Central memory CD4-positive, alpha-beta T cell (primary cell): ENCODE data around the gene SERPINE1.

Experiments
- DNase-seq: peaks from one replicate; pipeline ENCODE4 v3.0.0; 2022

SERPINE1 gene

DNA sequence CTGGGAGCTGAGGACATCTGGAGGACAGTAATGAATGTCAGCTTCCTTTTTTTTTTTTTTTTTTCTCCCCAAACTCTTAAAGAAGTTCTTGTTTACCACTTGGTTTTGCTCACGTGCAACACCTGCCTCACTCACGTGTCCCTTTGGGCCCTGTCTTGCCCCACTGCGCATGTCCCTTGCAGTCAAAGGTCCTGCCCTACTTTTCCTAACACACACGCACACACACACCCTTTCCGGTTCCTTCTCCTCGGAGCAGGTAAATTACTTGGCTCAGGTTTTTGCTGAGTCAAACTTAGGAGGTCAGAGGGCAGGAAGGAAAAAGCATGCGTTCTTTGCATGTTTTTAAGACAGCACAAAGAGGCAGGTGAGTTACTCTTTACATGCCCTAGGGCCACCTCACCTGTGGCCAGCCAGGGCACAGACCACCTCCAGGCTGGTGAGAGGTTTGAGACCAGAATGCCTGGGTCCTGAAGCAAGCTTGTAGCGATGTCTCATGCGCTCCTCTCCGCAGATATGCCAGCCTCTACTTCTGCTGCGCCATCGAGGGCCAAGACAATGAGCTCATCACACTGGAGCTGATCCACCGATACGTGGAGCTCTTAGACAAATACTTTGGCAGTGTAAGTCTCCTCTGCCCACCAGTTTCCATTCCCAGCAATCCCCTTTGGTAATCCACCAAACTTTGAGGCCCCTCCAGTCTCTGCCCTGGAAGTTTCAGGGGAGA is 30.1 kb downstream of the SERPINE1 start:
- no peak for DNase-seq

- DNase-seq = no peak
These were observed 33.1 kb downstream of the SERPINE1 start for GRCh38 chr7:101159696-101160674.

DNA sequence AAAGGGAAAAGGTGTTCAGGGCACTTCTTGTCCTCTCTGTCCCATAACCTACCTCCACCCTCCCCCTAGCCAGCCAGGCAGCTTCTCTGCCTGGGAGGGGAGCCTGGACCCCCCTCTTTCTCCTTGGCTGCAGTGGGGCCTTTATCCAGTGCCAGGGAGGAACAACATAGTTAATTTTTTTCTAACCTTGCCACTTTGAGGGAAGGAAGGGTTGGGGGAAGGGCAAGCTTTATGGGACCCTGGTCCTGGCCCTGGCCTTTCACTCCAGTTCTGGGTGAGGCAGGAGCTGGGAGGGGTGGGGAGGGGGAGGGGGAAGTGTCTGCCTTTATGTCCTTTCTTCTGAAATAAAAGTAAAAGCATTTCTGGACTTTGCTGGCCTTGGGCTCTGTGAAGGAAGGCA is 34.0 kb downstream of the SERPINE1 start:
- no peak for DNase-seq

DNA sequence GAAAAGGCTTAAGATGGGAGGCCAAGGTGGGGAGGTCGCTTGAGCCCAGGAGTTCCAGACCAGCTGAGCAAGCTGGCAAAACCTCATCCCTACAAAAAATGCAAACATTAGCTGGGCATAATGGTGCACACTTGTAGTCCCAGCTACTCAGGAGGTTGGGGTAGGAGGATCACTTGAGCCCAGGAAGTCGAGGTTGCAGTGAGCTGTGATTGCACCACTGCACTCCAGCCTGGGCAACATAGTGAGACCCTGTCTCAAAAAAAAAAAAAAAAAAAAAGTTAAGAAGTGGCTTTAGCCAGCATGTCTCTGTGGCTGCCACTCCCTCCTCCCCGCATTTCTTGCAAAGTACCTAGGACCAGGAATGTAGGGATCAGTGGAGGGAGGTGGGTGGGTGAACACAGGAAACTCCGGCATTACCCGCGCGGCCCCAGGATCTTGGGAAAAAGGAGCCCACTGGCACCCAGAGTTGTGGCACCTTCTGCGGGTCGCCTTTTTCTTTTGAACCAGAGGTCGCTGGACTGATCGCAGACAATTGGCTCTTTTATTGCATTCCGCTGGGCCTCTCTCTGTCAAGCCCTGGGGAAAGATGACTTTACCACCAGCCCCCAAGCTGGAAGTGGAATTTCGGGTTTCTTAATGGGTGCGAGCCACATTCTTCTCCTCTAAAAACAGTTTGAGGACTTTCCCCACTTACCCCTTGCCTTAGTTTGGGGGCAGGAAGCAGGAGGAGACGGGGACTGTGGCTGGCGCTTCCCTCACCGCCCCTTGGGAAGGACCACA is 35.0 kb downstream of the SERPINE1 start:
- DNase-seq = no peak

DNA sequence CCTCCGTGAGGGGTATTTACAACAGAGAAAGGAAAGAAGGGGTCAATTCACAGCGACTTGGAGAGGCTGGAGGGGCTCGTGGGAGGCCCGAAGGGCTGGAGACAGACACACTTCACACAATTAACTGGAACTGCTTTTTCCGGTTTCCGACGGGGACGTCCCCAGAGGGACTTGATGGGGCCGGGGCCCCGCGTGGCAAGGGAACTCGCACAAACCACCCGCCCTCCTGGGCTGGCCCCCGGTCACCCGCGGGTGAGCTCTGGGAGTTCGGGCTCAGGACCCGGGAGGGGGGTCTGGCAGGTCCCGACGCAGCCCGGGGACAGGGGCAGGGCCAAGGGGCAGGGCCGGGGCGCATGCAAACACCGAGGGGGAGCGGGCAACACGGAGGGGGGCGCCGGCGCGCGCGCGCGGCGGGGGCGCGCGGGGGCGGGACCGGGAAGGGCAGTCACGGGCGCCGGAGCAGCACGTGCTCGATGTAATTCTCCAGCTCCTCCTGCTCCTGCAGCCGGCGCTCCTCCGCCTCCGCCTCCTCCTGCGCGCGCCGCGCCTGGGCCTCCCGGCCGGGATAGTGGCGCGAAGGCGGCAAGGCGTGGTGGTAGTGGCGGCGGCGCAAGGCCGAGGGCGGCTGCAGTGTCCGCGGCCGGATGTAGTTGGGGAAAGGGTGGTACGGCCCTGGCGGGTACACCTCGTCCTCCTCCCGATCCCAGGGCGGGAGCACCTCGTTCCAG is 35.8 kb downstream of the SERPINE1 start:
- DNase-seq = no peak

GRCh38 chr7:101163279-101164070 is 36.6 kb downstream of the SERPINE1 start:
- no peak for DNase-seq

- DNase-seq = no peak
These were observed 37.4 kb downstream of the SERPINE1 start for GRCh38 chr7:101164071-101164840.

GRCh38 chr7:101165075-101165957 is 38.4 kb downstream of the SERPINE1 start, which contains the start of gene VGF:
VGF (minus strand) TSS chr7:101165569; CDS start chr7:101164843, 726 bp downstream.
- peak; percentile 88 for DNase-seq

DNA sequence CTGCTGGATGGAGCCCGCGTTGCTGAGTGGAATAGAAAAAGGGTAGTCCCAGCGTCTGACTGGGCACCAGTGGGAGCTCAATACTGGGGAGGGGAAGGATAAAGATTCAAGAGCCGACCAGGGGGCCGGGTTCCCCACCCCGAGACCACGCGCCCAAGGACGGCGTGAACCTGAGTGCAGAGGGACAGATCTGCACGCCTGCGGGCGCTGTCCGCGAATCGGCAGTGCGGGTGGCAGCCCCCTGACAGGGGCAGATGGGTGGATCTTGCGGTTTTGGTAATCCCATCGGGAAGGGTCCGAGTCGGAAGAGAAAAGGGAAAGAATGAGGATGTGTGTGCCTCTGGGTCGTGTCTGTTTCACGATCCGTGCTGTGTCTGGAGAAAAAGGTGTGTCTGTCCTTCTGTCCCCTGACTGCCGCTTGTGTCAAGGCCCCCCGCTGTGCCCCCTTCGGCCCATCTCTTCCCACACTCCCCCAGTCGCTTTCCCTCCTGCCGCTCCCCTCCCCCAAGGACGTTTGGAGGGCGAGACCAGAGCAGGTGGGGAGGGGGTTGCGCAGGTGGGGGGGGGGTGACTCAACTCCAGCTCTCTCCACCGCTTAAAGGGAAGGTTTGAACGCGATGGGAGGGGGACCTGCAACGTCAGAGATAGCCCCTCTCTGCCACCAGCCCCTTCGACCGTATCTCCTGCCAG is 39.2 kb downstream of the SERPINE1 start:
- no peak for DNase-seq

DNA sequence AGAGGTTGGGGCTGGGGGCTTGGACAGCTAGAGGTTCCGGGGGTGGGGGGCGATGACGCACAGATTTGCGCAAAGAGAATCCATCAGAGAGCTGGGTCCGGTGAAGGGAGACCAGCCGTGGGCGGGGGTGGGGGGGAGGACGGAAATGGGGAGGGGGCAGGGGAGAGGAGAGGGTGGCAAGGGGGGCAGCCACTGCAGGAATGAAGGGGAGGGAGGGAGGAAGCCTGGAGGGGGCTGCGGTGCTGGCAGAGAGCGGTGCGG is 39.7 kb downstream of the SERPINE1 start:
- DNase-seq = no peak

DNA sequence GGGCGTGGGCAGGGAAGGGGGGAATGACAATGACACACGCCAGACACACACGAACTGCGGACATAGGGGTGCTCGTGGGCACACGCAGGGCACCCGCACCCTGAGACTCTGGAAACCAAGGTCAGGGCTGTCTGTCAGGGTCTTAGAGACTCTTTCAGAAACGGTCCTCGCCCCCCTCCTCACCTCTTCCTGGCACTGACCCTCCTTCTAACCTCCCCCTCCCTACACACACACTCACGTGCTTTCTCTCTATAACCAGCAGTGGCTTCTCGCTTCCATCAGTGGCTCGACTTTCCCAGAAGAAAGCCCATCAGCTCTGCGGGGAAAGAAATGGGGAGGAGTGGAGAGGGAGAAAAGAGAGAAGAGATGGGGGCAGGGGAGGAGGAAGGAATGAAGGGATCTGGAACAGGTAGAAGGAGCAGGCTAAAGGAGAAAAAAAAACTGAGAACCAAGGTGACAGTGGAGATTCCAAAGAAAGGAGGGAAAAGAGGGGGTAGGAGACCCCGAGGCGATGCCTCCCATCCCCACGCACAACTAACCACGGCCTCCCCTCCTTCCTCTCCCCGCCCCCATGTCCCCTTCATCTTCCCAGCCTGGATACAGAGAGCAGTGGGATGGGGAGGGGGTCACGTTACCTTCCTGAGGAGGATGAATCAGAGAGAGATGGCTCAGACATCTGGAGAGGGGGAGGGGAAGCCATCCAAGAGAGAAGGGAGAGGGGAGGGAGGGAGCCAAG is 40.2 kb downstream of the SERPINE1 start:
- DNase-seq = no peak

GRCh38 chr7:101167645-101168411 is 40.9 kb downstream of the SERPINE1 start:
- no peak for DNase-seq

DNA sequence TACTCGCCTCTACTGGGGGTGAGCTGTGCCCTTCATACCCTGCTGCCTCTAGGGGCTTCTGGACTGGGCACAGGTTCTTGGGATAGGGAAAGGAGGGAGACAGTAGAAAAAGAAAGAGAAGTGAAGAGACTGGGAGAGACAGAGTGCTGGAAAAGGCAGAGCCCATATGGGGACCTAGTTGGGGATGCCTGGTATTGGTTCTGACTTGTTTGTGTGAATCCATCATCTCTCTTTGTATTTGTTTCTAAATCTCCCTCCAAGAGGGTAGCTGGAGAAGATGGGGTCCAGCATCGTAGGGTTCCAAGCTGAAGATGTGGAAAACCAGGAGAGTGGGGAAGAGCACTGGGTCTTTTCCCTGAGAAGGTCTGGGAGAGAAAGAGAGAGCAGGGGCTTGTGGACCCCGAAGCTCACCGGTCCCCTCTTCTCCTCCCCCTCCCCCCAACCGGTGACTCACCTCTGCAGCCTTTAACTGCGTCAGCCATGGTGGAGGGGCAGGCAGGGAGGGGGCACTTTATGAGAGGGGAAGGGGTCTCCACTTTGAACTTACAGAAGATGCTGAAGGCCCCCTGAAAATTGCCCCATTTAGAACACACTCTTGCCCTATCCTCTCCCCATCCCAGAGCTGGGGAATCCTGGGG is 41.6 kb downstream of the SERPINE1 start:
- no peak for DNase-seq

GRCh38 chr7:101169110-101169837 is 42.4 kb downstream of the SERPINE1 start:
- no peak for DNase-seq

DNA sequence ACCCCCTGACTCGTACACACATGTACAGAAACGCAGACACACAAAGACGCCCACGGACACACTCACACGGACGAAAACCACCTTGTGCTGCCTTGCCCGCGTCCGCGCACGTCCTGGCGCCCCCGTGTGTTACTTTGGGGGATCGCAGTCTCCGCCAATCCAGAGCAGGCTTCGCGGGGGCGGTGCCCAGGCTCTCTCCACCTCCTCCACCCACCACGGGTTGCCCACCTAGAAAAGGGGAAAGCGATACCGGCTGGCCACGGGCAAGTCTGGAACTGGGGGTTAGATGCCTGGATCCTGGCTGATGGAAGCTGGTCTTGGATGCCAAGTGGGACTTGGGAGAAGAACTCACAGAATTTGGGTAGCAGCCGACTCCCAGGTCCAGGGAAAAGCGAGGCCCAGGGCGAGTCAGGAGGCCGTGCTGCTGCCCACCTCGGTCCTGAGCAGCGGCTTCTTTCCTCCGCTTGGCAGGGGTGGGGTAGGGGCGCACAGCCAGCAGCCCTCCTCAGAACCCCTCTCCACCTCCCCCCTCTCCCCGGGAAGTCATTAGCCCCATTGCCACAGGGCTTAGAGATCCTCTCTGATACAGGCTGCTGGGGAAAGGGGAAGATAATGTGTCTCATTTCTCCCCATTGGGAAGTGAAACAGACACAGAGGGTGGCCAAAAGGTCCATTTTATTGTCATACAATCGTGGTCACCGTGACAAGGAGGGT is 43.1 kb downstream of the SERPINE1 start:
- peak; percentile 70 for DNase-seq
